GM18508 (cell line): ENCODE measurements around the gene SERPINA9.
"Not testable (repeated sequence)": the region's sequence is repeated elsewhere in the genome, so short reads cannot be mapped to it uniquely, and the experiment has no call there.

Experiments
- ATAC-seq: cut with Tn5 transposase; IDR thresholded peaks from one replicate; pipeline ENCODE4 v1.9.1; 2021; ENCODE audit warnings: moderate number of reproducible peaks; ENCODE audit not compliant: insufficient read depth, unreplicated experiment

The SERPINA9 gene

DNA sequence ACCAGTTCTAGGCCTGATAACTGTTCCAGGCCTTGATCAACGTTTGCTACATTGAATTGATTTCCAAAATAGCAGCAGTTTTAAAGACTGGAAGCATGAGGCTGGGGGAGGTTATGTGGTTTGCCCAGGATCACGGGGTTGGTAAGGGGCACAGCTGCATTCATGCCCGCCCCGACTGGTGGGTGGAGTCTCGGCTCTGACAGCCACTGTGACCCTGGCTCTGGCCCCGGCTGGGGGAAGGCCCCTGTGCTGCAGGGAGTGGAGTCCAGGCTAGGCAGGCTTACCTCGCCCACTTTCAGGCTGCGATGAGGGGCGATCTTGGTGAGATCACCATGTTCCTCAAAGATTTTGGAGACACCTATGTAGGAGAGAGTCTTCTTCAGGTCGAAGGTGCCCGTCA is 13.3 kb upstream of the SERPINA9 start:
- ATAC-seq: no peak

DNA sequence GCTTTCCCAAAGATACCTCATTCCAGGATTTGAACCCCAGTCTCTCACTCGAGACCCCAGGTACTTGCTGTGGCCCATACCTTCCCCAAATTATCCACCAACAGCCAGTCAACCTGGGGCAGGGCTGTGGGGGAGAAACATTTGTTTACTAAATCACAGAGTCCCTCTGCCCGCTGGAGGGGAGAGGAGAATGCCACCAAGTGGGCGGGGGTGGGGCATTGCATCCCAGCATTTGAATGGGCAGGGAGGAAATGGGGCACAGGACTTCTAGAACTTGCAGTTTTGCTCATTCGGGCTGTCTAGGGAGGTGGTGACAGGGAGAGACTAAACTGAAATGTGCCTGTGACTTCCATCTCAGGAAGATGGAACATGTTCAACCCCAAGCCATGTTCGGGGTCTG is 10.9 kb upstream of the SERPINA9 start:
- no peak for ATAC-seq

- no peak for ATAC-seq
Observed at GRCh38 chr14:94485944-94486841, 10.2 kb upstream of the SERPINA9 start.

- ATAC-seq: no peak
Observed at GRCh38 chr14:94484481-94484880, 8.5 kb upstream of the SERPINA9 start.

GRCh38 chr14:94483729-94484275 is 7.8 kb upstream of the SERPINA9 start:
- ATAC-seq: no peak

- no peak for ATAC-seq
Observed at GRCh38 chr14:94483071-94483451, 7.1 kb upstream of the SERPINA9 start.

DNA sequence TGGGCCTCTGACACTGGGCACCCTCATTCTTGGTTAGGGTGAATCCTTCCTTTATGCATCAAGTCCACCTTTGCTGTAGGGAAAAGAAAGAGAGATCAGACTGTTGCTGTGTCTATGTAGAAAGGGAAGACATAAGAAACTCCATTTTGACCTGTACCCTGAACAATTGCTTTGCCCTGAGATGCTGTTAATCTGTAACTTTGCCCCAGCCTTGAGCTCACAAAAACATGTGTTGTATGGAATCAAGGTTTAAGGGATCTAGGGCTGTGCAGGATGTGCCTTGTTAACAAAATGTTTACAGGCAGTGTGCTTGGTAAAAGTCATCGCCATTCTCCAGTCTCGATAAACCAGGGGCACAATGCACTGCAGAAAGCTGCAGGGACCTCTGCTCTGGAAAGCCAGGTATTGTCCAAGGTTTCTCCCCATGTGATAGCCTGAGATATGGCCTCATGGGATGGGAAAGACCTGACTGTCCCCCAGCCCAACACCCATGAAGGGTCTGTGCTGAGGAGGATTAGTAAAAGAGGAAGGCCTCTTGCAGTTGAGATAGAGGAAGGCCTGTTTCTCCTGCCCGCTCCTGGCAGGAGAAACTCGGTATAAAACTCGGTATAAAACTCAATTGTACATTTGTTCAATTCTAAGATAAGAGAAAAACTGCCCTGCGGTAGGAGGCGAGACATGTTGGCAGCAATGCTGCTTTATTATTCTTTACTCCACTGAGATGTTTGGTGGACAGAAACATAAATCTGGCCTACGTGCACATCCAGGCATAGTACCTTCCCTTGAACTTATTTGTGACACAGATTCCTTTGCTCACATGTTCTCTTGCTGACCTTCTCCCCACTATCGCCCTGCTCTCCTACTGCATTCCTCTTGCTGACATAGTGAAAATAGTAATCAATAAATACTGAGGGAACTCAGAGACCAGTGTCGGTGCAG is 6.4 kb upstream of the SERPINA9 start:
- ATAC-seq: not testable (repeated sequence)

DNA sequence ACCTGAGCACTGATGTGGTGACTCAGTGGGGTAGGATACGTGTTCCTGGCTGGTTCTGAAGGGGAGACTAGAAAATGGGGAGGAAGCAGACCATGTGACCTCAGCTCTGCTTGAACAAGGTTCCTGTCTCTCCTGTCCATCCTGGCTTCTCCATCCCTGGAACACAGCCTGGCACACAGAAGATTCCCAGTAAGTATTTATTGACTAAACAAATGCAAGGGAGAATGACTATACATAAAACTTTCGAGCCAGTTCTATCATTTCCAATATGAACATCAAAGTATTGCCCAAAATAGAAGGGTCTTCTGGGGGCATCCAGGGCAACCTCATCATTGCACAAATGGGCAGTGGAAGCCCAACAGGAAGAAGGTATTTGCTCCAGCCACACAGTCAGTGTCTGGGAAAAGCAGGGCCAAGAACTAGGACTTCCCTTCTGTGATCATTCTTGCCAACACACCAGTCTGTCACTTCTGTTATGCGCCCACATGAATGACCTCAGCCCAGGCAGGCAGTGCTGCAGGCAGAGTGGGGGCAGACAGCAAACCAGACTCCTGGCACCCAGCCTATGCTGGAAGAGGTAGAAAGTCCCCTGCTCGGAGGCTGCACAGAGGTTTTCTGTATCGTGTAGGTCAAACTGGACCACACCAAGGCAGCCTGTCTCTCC is 5.6 kb upstream of the SERPINA9 start:
- no peak for ATAC-seq

DNA sequence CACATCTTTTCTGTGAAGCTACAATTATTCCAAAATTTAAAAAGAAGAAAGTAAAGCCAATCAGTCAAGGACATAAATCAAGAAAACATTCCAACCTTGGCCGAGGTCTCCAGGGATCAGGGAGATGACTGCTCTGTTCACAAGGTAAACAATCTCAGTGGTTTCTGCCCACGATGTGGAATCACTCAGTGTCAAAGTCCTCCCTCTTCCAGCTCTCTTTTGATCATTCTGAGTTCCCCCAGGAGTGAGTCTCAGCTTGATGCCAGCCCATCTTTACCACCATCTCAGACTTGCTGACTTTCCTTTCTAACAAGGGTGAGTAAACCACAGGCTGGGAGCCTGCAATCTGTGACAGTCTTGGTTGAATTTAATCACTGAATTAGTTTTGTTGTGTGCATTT is 4.8 kb upstream of the SERPINA9 start:
- ATAC-seq: no peak

- no peak for ATAC-seq
Observed at GRCh38 chr14:94478420-94478819, 2.4 kb upstream of the SERPINA9 start.

- ATAC-seq: no peak
Observed at GRCh38 chr14:94474581-94475031, 1.4 kb downstream of the SERPINA9 start.

DNA sequence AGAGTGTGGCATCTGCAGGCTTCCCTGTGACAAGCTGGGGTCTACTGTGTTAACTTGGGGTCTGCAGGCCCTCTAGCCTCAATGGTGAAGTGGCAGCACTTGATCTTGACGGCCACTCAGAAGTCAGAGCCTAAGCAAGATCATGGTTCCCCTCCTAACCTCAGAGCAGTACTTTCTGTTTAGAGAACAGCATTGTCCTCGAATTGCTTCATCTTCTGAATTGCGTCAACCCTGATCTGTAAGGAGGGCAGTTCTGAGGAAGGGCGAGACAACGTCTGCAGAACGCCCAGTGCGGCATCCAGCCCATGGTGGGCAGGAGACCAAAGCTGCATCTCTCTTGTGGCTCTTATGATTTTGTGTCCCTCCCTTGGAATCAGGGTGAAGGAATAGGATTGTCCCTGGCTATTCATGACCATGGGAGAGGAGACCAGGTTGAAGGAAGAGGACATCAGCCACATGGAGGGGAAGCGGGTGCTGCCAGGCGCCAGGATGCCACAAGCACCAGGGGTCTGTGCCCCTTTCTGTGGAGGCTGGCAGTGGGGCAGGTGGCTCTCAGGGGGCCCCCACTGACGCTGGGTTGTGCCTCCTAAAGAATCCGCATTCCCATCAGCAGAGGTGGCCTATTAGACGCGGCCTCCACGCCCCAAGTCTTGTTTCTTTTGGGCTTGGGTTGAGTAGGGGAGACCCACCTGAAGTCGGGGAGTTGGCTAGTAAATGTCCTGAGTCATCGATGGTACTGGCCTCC is 2.2 kb downstream of the SERPINA9 start:
- no peak for ATAC-seq

DNA sequence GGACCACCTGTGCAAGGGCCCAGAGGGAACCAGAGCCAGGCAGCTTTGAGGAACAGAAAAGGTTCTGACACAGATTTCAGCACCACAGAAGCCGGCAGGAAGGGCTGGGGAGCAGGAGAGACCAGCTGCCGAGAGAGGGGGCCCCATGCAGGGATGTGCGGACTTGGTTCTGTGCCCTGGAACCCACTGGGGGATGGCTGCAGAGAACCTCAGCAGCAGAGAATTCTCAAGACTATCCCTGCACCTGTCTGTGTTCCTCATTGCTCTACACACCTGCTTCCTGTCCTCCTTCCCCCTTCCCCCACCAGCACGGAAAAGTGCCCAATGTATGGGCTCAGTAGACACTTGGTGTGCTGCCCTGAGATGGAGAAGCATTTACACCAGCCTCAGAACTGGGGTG is 3.2 kb downstream of the SERPINA9 start:
- ATAC-seq: no peak

DNA sequence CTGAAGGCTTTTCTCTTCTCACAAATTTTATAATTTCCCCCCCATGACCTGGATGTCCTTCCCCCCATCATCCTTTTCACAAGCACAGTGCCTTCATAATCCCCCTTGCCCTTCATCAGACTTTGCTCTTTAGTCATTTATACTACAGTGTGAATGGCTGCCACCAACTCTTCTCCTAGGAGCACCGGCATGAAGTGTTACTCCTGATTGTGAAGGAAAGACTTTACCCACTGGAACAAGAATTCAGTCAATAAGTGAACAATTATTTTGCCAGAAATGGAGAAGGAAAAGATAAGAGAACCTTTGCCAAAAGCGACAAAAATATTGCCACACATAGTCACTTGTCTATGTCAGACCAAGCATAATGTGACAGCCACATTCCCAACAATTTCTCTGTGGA is 5.0 kb downstream of the SERPINA9 start:
- no peak for ATAC-seq

GRCh38 chr14:94470311-94470710 is 5.7 kb downstream of the SERPINA9 start:
- no peak for ATAC-seq

- no peak for ATAC-seq
Observed at GRCh38 chr14:94469261-94469660, 6.7 kb downstream of the SERPINA9 start.

- no peak for ATAC-seq
Observed at GRCh38 chr14:94467728-94468520, 8.1 kb downstream of the SERPINA9 start.

DNA sequence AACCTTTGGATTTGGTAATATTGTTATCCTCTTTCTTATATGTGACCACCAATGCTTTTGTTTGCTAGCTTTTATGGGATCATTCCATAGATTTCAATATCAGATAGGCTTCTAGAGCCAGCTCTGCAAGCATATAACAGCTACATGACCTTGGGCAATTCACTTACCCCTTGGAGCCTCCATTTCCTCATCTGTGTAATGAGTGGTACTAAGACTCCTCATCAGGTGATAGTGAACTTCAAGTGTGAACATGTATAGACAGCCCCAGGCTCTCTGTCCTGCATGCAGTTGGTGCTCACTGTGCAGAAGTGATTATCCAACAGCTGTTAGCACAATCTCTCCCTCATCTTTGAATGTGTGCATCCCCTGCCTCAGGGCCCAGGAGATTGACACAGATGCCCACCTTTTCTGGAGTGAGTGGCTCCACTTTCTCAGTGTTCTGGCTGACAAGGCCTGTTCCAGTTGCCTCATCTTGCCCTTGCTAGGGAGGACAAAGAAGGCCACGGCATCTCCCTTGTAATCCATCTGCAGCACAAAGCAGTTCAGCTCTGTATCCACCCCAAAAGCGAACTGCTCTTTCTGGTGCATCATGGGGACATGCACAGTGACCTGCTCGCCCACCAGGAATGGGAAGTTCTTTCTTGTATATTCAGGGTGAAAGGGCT is 9.2 kb downstream of the SERPINA9 start:
- ATAC-seq: no peak
